ENCODE measurements around the gene TMEM53.
A peak's percentile ranks its signal among the peaks of the same experiment; 100 is the strongest.

TMEM53 gene

DNA sequence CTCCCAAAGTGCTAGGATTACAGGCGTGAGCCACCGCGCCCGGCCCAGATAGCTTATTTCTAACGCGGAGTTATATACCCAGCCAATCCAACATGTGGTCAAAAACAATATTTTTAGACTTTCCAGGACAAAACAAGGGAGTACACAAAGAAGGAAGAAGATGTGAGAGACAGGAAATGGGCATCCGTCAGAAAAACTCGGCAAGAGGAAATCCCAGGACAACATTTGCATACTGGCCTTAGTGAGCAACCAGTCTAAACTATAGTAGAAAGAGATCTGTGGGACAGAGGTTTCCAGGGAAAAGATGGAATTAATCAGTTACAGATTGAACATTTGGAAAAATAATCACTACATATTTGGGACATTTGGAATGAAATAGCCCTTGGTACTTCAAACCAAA is 11.6 kb upstream of the TMEM53 start:
- Mint-ChIP-seq H3K36me3 (no peaks in the 10 kb centered on the region), H3K27ac (no peak overlapping the region), H3K4me1 (peaks cover 17% of the 10 kb centered on the region), H3K27me3 (no peaks in the 10 kb centered on the region), H3K9me3 (no peaks in the 10 kb centered on the region), H3K4me3 (no peak overlapping the region)
- no peak for ATAC-seq

DNA sequence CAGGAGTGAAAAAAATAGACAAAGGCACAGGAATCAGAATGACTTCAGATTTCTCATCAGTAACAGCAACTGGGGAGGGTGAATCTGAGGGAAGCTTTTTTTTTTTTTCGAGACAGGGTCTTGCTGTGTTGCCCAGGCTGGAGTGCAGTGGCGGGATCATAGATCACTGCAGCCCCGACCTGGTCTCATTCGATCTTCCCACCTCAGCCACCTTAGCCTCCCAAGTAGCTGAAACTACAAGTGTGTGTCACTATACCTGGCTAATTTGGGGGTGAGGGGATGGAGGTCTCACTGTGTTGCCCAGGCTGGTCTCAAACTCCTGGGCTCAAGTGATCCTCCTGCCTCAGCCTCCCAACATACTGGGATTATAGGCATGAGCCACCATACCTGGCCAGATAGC is 10.9 kb upstream of the TMEM53 start:
- H3K4me3 Mint-ChIP-seq = no peak overlapping the region
- H3K27ac Mint-ChIP-seq = peak overlapping the region; percentile 85
- no peaks in the 10 kb centered on the region for H3K9me3 Mint-ChIP-seq
- H3K36me3 Mint-ChIP-seq = no peaks in the 10 kb centered on the region
- H3K4me1 Mint-ChIP-seq = peaks cover 17% of the 10 kb centered on the region
- ATAC-seq = no peak
- no peaks in the 10 kb centered on the region for H3K27me3 Mint-ChIP-seq

DNA sequence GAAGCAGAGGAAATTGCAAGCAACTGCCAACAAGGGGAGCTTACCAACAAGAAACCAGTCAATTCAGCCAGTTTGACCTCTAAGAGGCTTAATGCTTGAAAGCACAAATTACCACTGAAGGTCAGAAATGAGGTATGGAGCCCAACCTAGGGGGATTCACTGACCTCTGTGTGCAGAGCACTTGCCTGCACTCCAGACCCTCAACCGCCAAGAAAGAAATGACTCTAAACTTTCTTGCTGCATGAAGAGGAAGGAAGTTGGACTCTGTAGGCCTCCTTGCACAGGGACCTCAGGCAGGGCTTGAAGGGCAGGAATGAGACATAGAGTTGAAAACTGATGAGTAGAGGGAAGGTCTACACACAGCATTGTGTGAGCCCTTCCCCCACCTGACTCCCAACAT is 10.2 kb upstream of the TMEM53 start:
- no peak overlapping the region for H3K4me3 Mint-ChIP-seq
- peak overlapping the region; percentile 85 for H3K27ac Mint-ChIP-seq
- H3K4me1 Mint-ChIP-seq = peaks cover 17% of the 10 kb centered on the region
- H3K36me3 Mint-ChIP-seq = peaks cover 5% of the 10 kb centered on the region
- no peaks in the 10 kb centered on the region for H3K27me3 Mint-ChIP-seq
- ATAC-seq = peak; percentile 98
- no peaks in the 10 kb centered on the region for H3K9me3 Mint-ChIP-seq

DNA sequence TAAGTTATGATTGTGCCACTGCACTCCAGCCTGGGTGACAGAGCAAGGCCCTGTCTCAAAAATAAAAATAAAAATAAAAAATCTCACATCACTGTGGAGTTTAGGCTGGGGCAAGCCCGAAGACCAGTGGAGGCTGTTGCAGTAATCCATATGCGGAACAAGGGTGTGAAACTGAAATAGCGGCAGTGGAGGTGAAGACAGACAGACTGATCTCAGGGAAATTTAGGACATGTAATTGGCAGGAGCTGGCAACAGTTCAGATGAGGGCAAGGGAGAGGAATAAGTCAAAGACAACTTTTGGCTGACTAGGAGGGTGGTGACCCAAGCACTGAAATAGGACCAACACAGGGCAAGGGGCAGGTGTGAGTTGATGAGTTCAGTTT is 8.6 kb upstream of the TMEM53 start:
- H3K9me3 Mint-ChIP-seq = no peaks in the 10 kb centered on the region
- ATAC-seq = no peak
- H3K4me3 Mint-ChIP-seq = no peak overlapping the region
- peaks cover 17% of the 10 kb centered on the region for H3K4me1 Mint-ChIP-seq
- no peaks in the 10 kb centered on the region for H3K27me3 Mint-ChIP-seq
- peak overlapping the region; percentile 85 for H3K27ac Mint-ChIP-seq
- H3K36me3 Mint-ChIP-seq = peaks cover 5% of the 10 kb centered on the region

DNA sequence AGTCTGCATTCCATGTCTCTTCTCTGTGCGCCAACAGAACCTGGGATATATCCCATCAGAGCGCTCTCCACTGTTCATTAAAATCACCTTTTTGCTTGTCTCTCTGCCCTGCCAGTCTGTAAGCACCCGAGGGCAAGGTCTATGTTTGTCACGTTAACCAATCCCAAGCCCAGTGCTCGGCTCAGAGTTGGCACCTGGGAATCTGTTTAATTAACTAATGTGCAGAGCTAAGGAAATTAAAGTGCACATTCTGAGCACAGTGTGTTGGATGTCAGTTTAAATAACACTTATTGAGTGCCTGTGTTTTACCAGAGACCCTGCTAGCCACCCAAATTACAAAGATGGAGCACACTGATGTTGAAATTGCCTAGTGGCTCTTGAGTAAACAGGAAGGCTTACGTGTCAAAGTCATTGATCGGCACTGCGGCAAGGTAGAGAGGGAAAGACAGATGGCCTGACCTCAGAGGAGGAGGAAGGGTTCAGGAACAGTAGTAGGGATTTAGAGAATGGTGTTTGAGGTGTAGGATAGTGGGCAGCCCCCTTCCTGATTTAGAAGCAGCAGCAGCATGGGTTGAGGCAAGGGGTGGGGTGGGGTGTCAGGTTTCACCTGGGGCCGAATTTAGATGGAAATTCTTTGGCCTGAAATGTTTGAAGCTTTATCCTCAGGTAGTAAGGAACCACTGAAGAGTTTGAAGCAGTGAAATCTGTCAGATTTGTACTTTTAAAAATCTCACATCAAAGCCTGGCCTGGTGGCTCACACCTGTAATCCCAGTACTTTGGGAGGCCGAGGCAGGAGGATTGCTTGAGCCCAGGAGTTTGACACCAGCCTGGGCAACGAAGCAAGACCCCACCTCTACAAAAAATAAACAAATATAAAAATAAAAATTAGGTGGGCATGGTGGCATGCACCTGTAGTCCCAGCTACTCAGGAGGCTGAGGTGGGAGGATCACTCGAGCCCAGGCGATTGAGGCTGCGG is 7.9 kb upstream of the TMEM53 start:
- Mint-ChIP-seq H3K27ac (no peak overlapping the region), H3K9me3 (no peaks in the 10 kb centered on the region), H3K4me3 (no peak overlapping the region), H3K27me3 (no peaks in the 10 kb centered on the region), H3K36me3 (peaks cover 5% of the 10 kb centered on the region), H3K4me1 (peaks cover 17% of the 10 kb centered on the region)
- no peak for ATAC-seq

DNA sequence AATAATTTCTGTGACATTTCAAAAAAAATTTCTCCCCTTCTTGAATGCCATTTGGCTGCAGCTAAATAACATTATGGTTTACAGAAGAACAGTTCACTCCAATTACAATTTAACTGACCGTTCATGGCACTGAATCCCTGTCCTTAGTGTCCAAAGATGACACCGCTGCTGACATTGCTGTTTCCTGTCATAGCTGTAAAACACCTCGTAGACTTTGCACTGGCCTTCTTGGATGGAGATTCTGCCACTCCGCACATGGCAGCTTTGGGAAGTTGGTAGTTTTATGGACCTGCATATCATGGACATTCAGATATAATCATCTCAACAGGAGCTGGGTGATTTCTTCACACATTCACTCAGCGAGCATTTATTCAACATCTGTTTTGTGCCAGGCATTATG is 5.2 kb upstream of the TMEM53 start:
- ATAC-seq = no peak
- Mint-ChIP-seq H3K4me1 (peaks cover 17% of the 10 kb centered on the region), H3K4me3 (no peak overlapping the region), H3K27me3 (no peaks in the 10 kb centered on the region), H3K27ac (no peak overlapping the region), H3K36me3 (peaks cover 5% of the 10 kb centered on the region), H3K9me3 (no peaks in the 10 kb centered on the region)

DNA sequence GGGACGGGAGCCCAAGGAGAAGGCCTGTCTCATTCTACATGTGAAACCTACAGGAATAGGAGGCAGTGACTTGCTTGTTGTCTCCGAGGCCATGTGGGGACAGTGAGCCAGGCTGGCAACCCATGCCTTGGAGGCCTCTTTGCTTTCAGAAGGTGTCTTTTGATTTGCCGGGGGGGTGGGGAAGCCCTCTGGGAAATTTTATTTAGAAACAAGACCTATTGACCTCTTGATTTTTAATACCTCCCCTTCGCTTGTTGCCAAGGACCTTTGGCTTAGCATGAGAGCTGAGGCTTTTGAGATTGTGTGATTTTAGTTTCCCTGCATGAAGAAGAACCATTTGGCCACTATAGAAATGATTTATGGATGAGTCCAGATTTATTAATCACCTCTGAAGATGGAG is 4.3 kb upstream of the TMEM53 start:
- Mint-ChIP-seq H3K4me3 (no peak overlapping the region), H3K27me3 (no peaks in the 10 kb centered on the region), H3K36me3 (peaks cover 5% of the 10 kb centered on the region), H3K27ac (no peak overlapping the region), H3K4me1 (peaks cover 9% of the 10 kb centered on the region), H3K9me3 (no peaks in the 10 kb centered on the region)
- no peak for ATAC-seq

DNA sequence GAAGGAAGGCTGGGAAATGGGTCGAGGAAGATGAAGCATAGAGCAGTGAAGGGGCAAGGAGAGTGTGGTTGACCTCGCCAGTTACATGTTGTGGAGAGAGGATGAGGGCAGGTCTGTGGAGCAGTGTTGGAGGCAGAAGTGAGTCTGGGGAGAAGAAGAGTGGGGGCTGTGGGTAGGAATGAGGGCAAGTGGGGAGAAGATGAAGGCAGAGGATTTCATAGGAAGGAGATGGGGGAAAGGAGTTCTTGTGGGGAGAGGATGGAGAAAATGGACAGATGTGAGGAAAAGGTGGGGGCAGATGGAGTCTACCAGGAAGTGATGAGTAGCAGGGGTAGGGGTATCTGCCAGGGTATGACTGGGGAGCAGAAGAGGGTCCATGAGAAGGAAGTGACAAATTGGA is 3.8 kb upstream of the TMEM53 start:
- H3K27ac Mint-ChIP-seq = no peak overlapping the region
- no peaks in the 10 kb centered on the region for H3K27me3 Mint-ChIP-seq
- ATAC-seq = no peak
- peaks cover 5% of the 10 kb centered on the region for H3K36me3 Mint-ChIP-seq
- H3K4me1 Mint-ChIP-seq = peaks cover 9% of the 10 kb centered on the region
- H3K4me3 Mint-ChIP-seq = no peak overlapping the region
- no peaks in the 10 kb centered on the region for H3K9me3 Mint-ChIP-seq

DNA sequence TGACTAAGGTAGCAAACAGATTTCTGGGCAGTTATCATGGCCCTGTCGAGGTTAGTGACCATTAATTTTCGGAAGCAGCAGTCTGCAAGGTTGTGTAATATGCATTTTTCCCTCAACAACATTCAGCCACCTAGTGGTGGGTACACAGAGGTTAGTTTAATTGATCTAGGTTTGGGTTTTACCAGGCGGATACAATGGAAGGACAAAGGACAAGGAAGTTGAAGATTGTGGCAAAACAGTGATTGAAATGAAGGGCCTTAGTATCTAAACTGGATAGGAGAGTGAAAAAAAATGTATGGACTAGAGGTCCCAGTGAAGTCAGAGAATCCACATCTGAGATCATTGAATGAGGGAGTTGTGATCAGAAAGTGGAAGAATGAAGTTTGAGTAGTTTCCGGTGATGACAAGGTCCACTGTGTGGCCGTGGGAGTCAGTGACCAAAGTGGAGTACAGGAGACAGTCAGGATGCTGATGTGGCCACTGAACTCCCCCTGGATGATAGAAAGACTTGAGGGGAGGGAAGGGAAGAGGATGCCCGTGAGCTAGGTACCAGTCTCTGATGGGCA is 3.0 kb upstream of the TMEM53 start:
- no peaks in the 10 kb centered on the region for H3K27me3 Mint-ChIP-seq
- H3K4me1 Mint-ChIP-seq = peaks cover 17% of the 10 kb centered on the region
- H3K27ac Mint-ChIP-seq = no peak overlapping the region
- no peak for ATAC-seq
- no peak overlapping the region for H3K4me3 Mint-ChIP-seq
- H3K36me3 Mint-ChIP-seq = peaks cover 5% of the 10 kb centered on the region
- no peaks in the 10 kb centered on the region for H3K9me3 Mint-ChIP-seq

DNA sequence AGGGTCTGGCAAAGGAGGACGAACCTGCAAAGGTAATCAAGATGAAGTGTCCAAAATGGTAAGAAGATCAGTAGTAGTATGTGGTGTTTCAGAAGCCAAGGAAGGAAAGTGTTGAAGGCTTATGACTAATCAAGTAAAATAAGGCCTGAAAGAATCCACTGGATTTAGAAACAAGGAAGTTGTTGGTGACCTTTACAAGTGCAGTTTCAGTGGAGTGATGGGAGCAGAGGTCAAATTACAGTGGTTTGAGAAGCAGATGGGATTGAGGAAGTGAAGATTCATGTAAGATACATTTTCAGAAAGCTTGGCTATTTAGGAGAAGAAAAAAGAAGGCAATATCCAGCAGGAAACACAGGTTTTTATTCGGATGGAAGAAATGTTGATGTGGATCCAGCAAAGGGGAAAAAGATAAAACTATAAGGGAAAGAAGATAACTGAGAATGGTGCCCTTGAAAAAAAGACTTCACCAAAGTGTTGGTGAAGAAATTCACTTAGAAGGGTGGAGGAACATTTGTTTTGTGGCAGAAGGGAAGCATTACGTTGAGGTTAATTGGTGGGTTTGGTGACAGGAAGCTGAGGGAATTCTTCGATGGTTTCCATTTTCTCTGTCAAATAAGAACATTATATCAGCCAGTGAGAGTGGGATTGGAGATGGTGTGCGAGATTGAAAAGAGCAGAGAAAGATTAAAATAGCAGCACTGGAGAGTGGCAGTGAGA is 2.4 kb upstream of the TMEM53 start:
- Mint-ChIP-seq H3K36me3 (peaks cover 5% of the 10 kb centered on the region), H3K4me1 (peaks cover 24% of the 10 kb centered on the region), H3K27me3 (no peaks in the 10 kb centered on the region), H3K27ac (no peak overlapping the region), H3K4me3 (no peak overlapping the region), H3K9me3 (no peaks in the 10 kb centered on the region)
- ATAC-seq = no peak

DNA sequence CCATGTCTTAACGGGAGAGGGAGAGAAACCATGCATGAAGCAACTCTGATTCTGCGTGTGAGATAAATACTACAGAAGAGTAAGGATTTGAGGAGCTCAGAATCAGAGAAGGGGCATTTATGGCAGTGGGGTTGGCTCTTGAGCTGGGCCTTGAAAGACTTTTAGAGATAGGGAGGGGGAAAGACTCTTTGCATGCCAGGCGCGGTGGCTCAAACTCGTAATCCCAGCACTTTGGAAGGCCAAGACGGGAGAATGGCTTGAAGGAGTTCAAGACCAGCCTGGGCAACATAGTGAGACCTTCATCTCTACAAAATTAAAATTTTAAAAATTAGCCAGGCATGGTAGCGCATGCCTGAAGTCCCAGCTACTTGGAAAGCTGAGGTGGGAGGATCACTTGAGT is 905 bp upstream of the TMEM53 start:
- Mint-ChIP-seq H3K4me1 (peaks cover 24% of the 10 kb centered on the region), H3K27me3 (no peaks in the 10 kb centered on the region), H3K27ac (peak overlapping the region; percentile 84), H3K9me3 (no peaks in the 10 kb centered on the region), H3K4me3 (peak overlapping the region; percentile 94), H3K36me3 (peaks cover 5% of the 10 kb centered on the region)
- no peak for ATAC-seq

DNA sequence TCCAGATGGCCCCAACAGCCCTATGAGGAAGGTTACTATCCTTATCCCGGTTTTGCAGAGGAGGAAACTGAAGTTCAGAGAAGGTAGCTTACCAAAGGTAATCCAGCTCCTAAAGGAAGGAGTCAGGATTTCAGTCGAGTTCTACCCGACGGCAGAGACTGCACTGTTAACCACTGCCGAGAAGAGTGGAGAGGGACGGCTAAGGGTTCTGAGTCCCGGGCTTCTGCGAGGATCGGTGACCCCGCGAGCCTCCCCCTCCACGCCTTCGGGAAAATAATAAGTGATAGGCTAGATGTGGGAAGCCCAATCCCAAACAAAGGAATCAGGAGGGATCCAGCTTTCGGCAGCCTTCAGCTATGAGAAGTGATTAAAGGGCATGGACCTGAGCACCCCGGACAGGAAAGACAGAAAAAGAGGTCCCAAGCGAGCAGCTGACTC is 587 bp downstream of the TMEM53 start:
- Mint-ChIP-seq H3K4me1 (peaks cover 24% of the 10 kb centered on the region), H3K27me3 (no peaks in the 10 kb centered on the region), H3K9me3 (no peaks in the 10 kb centered on the region), H3K27ac (peak overlapping the region; percentile 84), H3K4me3 (peak overlapping the region; percentile 94), H3K36me3 (no peaks in the 10 kb centered on the region)
- ATAC-seq = no peak

DNA sequence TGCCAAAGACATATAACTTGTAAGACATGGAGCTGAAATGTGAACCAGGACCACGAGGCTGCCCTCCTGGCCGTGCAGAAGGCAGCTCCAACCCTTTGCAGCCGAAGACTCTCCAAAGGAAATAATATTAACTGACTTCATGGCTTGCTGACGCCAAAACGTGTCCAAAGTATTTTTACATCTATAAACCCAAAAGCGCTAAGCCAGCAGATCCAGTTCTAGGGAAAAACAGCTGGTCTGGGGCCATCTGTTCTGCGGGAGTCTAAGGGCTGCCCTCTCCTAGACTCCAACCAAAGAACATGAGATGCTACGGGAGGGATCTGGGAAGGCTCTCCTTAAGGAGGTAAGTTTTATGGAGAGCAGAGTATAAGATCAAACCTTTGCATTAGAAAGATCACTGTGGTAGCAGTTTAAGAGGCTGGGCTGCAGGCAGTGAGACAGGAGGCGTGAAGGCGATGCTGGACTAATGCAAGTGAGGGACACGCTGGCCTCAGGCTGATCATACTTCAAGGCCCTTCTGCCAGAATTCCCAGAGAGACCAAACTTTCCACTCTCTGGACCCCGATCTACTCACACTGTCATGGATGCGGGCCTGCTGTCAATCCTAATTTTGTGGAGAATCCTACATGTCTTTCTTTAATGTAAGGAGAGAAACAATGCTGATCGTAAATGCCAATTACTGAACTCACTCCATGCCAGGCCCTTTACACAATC is 1.2 kb downstream of the TMEM53 start:
- Mint-ChIP-seq H3K4me3 (peak overlapping the region; percentile 94), H3K4me1 (peaks cover 24% of the 10 kb centered on the region), H3K27ac (peak overlapping the region; percentile 84), H3K27me3 (no peaks in the 10 kb centered on the region), H3K9me3 (no peaks in the 10 kb centered on the region), H3K36me3 (no peaks in the 10 kb centered on the region)
- no peak for ATAC-seq

DNA sequence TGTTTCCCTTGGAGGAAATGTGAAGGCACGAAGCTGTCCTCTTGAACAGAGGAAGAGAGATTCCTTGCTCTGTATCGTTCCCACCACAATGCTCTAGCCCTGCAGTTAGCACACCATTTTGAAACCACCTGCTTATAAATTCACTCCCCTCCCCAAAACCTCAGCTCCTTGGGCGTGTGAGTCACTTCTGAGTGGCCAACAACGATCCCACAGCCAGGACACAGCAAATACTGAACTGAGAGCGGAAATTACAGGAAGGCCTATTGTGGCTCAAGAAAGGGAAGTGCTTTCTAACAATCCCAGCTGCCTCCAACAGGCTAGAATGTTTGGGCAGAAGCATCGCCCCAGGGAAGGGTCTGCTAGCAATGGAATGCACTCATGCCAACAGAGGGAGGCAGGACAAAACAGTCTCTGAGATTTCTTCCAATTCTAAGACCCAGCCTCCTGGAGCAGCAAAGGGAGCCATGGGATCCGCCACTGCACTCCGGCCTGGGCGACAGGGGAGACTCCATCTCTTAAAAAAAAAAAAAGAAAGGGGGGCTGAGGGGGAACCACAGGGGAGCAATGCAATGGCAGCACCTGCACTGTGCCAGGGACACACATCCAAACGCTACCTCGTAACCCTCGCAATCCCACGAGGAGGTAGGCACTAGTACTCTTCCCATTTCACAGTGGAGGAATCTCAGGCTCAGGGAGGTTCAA is 1.9 kb downstream of the TMEM53 start:
- Mint-ChIP-seq H3K27me3 (no peaks in the 10 kb centered on the region), H3K36me3 (no peaks in the 10 kb centered on the region), H3K4me3 (no peak overlapping the region), H3K9me3 (no peaks in the 10 kb centered on the region), H3K4me1 (peaks cover 24% of the 10 kb centered on the region), H3K27ac (peak overlapping the region; percentile 50)
- ATAC-seq = no peak
